SIG-M5 (cell line): ENCODE results near the gene CCT6B.
"Not testable (repeated sequence)": the region's sequence is repeated elsewhere in the genome, so short reads cannot be mapped to it uniquely, and the experiment has no call there.

Experiments used
- DNase-seq: peaks from one replicate; lab custom pipeline; 2025; lab: John Stamatoyannopoulos, UW

The CCT6B gene, protein sequence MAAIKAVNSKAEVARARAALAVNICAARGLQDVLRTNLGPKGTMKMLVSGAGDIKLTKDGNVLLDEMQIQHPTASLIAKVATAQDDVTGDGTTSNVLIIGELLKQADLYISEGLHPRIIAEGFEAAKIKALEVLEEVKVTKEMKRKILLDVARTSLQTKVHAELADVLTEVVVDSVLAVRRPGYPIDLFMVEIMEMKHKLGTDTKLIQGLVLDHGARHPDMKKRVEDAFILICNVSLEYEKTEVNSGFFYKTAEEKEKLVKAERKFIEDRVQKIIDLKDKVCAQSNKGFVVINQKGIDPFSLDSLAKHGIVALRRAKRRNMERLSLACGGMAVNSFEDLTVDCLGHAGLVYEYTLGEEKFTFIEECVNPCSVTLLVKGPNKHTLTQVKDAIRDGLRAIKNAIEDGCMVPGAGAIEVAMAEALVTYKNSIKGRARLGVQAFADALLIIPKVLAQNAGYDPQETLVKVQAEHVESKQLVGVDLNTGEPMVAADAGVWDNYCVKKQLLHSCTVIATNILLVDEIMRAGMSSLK

DNA sequence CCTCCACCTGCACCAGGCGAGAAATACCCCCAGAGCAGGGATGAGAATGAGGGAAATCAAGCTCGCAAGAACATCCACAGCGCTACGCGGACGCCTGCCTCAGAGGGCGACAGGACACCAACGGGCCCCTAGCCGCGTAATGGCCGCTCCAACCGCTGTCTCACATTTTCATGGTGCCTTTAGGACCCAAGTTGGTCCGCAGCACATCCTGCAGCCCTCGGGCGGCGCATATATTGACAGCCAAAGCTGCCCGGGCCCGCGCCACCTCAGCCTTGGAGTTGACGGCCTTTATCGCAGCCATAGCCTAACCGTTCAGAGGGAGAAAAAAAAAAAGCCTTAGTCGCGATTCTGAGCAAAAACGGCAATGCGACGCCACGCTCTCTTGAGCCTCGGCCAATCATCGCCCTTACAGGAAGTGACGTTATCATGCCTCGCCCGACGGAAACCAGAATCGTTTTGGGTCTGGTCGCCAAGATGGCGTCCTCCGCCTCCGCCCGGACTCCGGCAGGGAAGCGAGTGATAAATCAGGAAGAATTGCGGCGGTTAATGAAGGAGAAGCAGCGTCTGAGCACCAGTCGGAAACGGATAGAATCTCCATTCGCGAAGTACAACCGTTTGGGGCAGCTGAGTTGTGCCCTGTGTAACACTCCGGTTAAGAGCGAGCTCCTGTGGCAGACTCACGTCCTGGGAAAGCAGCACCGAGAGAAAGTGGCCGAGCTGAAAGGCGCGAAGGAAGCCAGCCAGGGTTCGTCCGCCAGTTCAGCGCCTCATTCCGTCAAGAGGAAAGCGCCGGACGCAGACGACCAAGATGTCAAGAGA is at the start of gene CCT6B, which contains the start of gene ZNF830:
TSS of gene CCT6B (minus strand) at position 368 of the 819 bp plus-strand sequence. CDS start at position 301, 67 bp downstream.
TSS of gene ZNF830 (plus strand) at position 448 of the 819 bp plus-strand sequence. CDS start at position 475, 27 bp downstream.
- peak; percentile 72 for DNase-seq

DNA sequence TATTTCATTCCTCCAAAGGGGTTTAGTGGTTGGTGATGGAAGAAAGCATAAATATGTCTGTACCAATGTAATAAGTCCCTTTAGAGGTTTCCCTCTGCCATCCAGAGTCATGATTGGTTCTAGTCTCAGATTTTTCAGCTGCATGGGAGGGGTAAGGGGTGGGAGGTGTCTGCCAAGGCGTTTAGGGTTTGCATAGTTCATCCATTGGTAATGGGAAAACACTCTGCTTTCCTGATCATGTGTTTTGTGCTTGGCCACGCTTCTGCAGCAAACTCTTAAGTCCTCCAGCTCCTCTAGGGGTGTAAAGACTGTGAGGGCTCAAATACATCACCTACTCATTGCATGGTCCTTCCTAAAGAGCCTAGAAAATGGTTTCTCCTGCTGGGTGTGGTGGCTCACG is 48.8 kb upstream of the CCT6B start:
- no peak for DNase-seq

DNA sequence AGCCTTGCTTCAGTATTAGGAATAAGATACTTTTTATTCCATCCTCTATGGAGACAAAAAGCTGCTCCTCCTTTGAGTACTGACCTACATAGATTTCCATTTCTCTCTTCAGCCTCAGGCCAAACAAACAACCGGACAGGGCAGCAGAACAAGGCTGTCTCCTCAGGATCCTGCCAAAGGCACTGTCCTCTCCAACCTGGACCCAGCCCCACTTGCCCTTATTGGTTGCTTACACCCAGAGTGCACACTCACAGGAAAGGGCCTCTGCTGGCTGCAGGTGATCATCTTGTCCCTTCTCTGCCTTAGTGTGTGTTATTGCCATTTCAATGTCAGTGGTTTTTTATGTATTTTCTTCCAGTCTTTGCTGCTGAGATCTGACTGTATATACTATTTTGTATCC is 45.7 kb upstream of the CCT6B start:
- DNase-seq = no peak

DNA sequence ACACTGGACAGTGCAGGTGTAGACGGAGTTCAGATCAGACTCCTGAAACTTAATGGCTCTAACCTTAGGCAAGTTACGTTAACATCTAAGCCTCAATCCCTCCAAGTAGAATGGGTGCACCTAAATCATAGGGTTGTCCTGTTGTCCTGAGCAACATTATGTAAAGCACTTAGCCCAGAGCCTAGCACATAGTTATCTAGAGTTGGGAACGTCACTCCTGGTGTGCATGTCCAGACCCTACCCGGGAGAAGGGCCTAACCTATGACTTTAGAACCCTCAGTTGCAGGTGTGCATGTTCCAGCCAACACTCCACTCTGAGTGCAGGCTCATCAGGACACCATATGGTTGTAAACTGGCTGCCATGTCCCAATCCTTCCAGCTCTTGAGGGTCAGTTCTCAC is 45.1 kb upstream of the CCT6B start:
- DNase-seq = no peak

DNA sequence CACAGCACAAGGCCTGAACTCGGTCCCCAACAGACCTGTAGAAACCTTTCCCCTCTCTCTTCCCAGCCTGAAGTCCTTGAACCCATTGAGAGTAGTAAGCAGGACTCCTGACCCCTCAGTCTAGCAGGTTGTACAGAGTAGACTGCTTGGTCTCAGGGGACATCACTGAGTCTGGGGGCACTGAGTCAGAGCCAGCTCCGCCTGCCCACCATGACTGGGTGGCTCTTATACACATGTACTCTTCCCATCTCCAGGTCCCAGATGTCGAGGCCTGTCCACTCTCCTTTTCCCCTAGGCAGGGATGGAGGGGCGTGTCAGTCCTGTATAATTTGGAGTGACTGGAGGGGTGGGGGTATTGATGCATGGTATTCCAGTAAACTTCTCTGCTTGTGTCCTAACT is 42.5 kb upstream of the CCT6B start:
- no peak for DNase-seq

DNA sequence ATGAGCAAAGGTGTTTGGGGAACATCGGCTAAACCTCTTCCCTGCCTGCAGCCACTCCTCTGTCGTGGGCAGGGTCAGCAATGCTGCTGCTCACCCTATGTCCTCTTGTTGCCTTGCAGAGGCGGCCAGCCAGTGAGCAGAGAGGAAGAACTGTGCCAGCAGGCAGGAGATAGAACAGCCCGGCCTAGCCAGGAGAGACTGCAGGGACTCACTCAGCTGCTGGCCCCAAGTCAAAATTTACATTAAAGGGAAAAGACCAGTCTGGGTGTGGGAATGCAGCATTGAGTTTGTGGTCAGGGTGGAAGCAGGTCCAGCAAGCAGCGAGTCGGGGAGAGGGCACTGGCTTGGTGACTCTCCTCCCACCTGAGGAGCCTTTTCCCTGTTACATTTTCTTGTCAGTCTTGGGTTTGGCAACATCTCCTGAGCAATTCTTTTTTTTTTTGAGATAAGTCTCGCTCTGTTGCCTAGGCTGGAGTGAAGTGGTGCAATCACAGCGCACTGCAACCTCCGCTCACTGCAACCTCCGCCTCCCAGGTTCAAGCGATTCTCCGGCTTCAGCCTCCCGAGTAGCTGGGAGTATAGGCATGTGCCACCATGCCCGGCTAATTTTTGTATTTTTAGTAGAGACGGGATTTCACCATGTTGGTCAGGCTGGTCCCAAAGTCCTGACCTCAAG is 41.8 kb upstream of the CCT6B start:
- DNase-seq = no peak

DNA sequence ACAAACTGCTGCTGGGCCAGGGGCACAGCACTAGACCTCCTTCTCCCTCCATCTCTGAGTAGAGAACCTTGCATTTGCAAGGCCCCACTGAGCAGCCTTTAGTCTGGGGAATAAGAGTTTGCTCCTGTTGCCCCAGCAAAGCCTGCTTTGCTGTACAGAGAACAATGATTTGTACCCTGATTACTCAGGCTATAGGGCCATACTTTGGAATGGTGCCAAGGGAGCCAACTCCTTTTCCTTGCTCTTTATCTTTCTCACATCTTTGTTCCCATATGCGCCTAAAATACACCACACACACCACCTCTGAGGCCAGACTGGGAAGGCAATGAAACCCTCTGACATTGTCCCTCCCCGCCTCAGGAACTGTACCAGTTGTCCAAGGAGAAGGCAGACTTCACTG is 40.3 kb upstream of the CCT6B start:
- DNase-seq = no peak

DNA sequence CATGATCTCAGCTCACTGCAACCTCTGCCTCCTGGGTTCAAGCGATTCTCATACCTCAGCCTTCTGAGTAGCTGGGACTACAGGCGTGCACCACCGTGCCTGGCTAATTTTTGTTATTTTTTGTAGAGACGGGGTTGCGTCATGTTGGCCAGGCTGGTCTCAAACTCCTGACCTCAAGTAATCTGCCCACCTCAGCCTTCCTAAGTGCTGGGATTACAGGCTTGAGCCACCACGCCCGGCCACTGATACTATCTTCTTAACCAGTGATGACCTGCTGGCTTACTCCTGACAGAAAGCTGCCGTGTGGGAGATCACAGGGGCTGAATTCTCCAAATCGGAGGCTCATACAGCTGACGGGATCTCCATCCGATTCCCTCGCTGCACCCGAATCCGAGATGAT is 39.7 kb upstream of the CCT6B start:
- not testable (repeated sequence) for DNase-seq

DNA sequence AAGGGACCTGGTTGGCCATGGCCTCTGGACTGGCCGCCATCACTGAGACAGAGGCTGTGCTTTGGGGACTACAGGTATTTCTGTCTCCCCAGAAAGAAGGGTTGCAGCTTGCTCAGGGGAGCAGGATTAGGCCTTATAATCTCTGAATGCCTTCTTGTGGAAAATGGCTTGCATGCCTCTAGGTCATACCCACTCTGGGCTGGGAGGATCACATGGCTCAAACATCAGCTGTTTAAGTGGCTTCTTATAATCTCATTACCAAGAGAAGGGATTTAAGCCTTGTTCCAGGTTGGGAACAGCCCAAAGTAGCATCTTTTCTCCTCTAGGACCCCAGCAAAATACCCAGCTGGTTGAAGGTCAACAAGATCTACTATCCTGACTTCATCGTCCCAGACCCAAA is 38.2 kb upstream of the CCT6B start:
- no peak for DNase-seq

DNA sequence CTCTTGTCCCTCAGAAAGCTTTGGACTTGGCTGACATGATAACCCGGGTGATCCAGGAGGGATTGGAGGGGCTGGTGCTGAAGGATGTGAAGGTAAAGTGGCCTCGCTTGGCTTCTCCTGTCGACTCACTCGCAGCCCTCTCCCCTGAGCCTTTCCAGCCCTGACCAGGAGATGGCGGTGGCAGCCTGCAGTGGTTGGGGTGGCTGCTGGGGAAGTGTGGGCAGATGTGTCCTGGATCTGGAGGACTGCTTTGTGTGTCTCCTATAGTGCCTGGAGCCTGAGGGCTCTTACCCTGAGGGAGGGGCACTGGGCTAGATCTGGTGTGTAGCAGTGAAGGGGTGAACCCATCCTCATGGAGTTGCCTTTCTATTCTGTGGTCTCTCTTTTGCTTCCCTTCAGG is 36.9 kb upstream of the CCT6B start:
- no peak for DNase-seq

DNA sequence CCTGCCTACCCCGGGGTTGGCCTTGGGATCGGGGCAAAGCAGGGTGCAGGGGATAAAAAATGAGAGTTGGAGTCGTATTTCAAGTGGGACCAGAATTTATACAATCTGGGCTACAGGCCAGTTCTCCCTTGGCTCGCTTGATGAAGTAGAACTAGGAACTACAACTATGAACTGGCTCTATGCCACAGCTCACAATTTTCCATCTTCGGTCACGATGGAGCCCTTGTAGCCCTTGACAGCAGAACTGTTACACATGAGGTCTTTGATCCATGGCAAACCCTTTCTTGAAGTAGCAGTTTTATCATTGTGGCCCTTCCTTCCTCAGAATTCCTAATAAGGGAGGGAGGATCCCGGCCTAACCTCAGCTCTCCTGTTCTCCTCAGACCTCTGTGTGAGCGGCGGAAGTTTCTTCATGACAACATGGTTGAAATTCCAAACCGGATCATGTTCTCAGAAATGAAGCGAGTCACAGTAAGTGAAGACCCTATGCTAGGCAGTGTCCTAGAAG is 36.1 kb upstream of the CCT6B start:
- DNase-seq = no peak

DNA sequence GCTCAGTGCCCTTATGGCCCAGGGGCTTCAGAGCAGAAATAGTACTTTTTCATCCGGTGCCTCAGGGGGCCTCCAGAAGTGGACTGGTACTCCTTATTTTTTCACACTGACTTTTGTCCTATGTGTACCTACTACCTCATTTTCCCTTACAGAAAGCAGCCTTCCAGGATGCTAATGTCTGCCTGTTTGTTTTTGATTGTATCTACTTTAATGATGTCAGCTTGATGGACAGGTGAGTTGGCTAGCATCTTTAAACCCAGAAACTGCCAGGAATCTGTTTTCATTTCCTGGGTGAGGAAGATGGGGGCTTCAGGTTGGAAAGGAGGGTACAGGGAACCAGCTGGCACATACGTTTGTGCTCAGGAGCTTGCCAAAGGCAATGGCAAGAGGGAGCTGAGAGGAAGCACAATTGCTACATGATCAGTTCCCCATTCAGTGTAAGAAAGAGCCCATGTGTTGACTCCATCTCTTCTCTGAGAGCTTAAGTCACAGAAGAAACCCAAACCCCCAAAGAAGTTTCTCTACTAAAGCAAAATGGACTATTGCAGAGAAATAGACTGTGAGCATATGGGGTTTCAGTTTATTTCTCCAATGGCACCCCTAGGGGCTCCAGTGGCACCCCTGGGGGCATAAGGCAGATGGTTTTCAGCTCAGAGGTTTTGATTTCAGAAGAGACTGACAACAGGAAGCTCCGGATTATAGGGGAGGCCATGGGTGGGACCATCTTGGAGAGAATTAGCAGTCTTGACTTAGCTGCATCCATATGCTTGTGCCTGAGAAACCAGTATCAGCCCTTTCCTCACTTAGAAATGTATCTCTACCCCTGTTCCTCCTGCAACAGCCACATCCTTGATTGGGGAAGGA is 35.4 kb upstream of the CCT6B start:
- no peak for DNase-seq

DNA sequence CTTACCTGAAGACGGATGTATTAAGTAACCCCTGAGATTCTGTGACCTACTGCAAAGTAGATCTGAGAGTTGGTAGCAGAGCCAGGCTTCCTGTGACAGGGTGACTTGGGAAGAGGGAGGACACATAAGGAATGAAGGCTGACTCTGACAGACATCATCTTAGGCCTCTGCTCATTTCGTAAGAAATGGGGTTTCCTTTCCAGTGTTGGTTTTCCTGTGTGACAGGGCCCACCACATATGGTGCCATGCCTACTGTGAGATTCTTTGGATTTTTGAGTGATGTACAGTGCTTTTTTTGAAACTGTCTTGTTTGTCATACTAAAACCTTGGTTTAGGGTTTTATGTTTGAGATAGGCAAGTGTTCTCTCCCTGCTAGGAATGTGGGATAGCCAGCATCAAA is 31.8 kb upstream of the CCT6B start:
- DNase-seq = no peak

DNA sequence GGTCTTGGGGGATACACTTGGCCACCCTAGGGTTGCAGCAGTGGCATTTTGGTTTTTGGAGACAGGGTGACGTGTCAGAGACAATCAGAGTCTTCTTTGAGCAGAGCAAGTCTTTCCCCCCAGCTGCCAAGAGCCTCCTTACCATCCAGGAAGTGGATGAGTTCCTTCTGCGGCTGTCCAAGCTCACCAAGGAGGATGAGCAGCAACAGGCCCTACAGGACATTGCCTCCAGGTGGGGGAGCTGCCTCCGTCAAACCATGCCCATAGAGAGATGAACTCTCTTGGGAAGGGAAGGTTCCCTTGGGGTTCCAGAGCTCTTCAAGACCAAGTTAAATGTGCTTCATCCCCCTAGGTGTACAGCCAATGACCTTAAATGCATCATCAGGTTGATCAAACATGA is 30.3 kb upstream of the CCT6B start:
- DNase-seq = no peak

DNA sequence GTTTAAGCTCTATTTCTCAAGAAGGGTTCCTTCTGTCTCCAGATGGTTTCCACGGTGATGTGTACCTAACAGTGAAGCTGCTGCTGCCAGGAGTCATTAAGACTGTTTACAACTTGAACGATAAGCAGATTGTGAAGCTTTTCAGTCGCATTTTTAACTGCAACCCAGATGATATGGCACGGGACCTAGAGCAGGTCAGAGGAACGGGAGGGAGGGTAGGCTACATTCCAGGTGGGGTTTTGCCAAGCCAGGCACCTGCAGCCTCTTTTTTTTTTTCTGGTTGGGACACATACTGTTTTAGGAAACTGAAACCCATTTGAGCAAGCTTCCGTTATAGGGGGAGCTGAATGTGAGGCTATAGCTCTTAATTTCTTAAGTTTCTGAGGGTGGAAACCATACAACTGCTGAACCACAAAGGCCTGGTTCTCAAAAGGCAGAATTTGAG is 29.7 kb upstream of the CCT6B start:
- peak; percentile 37 for DNase-seq

DNA sequence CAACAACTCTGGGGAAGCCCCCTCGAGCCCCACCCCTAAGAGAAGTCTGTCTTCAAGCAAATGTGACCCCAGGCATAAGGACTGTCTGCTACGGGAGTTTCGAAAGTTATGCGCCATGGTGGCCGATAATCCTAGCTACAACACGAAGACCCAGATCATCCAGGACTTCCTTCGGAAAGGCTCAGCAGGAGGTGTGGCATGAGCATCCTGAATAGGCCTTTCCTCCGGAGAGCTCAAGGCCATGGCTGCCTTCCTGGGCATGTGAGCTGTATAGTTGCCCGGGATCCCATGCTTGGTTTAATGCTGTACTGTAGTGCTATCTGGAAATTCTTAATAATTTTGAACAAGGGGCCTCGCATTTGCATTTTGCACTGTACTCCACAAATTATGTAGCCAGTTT is 28.2 kb upstream of the CCT6B start:
- no peak for DNase-seq

DNA sequence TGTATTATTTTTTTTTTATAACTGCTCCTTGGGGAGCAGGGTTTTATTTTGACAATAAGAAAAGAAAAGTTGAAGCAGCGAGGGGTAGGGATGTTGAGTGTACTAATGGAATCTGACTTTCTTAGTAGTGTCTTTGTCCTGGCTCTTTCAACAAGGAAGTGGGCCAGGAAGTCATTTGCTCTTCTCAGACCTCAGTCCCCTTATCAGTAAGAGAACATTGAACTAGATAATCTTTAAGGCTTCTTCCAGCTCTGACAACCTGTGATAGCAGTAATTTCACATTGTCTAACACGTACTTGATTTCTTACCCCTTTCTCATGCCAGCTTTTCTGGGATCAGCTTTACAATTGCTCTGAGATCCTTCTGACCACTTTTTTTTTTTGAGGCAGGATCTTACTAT is 27.4 kb upstream of the CCT6B start:
- DNase-seq = no peak

DNA sequence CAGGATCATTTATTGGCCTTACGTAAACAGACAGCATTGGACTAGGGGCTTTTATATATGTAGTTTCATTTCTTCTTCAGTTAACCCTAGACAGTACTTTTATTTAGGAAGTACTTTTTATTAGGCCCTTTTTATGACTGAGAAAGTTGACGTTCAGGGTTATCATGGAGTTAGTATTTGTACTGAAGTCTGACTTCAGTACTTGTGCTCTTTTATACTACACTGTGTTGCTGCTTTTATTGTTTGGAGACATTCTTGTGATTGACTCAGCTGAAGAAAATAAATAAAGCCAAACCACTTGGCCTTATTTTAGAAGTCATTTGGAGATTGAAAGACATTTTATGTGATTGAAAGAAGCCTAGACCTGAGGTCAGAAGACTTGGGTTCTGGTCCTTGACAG is 26.0 kb upstream of the CCT6B start:
- DNase-seq = no peak

DNA sequence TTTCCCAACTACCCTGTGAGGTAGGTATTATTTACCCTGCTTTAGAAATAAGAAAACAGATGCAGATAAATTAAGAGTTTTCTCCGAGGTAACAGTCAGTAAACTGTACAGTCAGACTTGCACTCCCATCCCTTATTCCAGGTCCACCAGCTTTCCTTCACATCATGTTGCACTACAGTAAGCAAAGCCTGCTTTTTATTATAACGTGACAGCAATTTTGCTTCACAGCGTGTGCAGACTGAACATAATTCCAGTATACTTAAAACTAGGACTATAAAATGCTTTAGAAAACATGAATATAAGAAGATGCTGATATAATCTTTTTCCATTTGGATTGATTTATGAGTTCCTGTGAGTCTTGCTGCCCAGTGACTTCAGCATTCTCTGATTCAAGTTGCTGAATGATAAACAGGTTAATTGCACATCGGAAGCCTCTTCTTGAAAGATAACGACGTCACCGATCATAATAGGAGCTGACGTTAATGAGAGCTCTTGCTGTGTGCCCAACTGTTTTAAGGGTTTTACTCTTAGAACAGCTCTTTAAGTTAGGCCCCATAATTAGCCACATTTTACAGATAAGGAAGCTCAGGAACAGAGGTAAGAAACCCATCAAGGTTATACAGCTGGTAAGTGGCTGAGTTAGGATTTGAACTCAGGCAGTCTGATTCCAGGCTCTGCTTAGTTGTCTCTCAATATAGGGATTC is 20.4 kb upstream of the CCT6B start:
- DNase-seq = no peak
